ENCODE results near the gene GRK6.
"Not testable (repeated sequence)": the region's sequence is repeated elsewhere in the genome, so short reads cannot be mapped to it uniquely, and the experiment has no call there.

The GRK6 gene

DNA sequence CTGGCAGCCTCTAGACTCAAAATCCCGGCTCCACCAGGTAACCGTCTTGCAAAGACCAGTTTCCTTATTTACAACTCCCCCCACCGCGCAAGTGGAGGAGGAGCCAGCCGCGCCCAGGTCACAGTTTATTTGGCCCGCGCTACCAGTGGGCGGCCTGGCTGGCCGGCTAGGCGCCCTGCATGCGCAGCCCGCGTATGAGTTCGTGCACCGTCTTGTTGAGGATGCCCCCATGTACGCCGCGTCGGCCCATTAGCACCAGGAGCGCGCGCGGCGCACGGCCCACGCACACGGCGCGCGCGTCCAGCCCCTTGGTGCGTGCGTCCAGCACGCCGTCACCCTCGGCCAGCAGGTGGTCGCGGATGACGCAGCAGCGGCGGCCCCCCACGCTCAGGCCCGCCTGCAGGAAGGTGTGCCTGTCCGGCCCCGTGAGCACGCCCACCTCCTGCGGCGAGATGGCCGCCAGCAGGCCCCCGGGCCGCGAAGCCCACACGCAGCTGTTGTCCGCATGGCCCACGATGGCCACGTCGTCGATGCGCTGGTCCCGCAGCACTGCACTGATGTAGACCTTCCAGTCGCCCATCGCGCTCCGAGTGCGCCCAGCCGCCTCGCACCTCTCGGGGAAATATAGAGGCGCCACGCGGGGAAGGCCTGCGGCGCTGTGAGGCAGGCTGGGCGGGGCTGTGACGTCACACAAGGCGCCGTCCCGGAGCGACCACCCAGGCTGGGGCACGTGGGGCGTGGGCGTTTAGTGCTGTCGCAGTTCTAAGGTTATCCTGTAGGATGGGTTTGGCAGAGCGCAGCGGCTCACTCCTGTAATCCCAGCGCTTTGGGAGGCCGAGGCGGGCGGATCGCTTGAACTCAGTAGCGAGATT is 26.2 kb upstream of the GRK6 start, which contains the start of gene PFN3:
Gene PFN3, minus strand, starts transcription at position 665 of the 872 bp plus-strand sequence. Its CDS starts 85 bp downstream, at position 580.
- DNase-seq = no peak

DNA sequence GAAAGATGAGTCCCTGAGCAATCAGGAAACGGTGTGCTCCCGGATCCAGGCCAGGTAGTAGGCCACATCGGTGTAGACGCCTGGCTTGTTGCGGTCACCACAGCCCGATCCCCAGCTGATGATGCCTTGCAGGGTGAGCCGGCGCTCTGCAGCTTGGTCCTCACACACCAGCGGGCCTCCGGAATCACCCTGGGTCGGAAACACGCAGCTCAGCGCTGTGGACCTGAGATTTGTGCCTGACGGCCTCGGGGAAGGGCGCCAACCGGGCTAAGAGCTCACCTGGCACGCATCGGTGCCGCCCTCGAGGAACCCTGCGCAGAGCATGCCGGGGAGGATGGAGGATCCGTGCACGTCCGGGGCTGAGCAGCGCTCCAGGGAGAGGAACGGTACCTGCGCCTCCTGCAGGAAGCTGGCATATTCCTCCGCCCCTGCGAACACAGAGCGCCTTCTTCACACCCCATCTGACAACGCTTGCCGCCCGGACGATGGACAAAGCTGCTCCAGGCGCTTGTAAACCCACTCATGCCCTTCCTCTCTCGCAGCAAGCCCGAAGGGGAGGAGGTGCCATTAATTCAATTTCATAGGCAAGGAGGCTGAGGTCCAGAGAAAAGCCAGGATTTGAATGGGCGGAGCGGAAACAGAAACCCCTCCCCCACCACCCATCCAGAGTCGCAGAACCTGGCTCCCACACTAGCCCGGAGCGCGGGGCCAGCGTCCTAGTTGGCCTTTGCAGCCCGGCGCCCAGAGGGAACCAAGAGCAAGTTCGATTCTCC is 24.0 kb upstream of the GRK6 start:
- DNase-seq = peak; percentile 41 to 68 (median 58)

DNA sequence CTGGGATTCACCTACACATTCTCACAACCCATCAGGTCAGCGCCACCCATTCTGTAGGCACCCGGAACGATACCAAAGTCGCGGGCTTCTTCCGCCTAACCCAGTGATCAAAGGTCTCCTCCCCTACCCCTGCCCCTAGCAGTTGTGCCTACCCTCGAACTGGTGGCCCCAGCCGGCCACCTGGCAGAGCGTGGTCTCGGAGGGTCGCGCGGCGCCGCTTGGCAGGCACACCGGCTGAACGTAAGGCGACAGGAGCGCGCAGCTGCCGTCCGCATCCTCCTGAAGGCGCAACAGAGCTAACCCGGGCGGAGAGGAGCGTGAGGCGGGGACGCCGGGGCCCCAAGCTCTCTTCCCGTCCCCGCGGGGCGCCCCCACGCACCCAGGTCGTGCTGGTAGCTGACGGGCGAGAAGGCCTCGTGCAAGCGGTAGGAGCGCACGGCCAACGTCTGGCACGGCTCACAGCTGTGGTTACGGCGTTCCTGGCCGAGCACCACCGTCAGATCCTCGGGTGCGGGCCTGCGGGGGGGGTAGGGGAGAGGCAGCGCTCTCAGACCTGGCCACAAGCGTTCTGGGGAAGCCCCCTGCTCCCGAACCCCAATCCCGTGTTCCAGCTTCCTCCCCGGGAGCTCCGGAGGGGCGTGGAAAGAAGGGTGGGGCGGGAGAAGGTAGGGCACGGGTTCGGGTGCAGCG is 23.2 kb upstream of the GRK6 start:
- peak; percentile 45 to 64 (median 51) for DNase-seq

DNA sequence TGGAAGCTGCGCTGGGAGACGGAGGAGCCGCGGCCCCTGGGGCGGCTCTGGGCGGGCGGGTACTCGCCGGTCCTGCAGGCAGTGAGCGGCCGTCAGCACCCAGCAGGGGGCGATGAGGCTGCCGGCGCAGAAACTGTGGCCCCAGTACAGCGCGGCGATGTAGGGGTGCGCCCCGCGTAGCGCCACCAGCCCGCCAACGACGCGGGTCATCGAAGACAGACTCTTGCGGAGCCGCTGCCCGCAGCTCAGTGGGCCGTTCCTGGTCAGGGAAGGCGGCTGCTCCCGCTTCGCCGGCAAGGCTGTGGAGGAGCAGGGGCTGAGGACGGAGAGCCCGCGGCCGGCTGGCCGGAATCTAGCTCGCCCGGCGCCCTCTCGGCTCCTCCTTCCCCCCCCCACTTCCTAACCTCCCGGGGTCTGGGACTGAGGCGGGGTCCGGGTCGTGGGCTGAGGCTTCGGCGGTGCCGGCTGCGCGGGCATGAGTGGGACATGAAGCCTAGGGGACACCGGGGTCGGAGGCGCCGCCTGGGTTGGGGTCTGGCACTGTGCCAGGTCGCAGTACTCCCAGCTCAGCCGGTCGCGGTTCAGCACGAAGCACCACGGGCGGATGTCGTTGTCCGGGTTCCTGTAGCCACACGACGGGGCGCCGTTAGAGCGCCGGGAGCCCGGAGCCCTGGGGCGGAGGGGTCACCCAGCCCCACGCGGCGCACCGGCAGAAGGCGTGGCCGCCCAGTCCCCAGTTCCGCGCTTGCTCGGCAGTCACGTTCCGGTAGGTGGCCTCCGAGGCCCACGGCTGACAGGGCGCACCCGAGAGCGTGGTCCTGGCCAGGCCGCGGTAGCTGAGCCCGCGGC is 22.5 kb upstream of the GRK6 start:
- peak; percentile 75 to 86 (median 80) for DNase-seq

DNA sequence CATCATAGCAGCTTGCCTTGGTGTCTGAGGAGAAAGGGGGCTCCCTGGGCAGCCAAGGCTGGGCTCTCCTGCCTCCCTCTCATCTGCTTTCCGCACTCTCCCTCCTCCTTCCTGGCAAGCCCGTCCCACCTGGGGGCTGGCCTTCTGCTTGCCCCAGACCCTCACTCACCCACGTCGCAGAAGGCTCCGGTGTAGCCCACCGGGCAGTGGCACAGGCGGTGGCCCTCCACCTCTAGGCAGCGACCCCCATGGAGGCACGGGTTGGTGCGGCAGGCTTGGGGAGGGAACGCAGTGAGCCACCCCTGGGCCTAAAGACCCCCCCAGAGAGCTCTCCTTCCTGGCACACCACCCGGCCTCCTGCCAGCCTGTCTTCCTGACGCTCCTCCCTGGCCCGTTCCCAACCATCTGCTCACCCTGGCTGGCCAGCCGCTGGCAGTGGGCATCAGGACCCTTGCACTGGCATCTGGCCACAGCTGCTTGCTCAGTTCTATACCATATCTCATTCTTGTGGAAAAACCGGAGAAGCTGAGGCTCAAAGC is 21.8 kb upstream of the GRK6 start:
- DNase-seq = no peak

DNA sequence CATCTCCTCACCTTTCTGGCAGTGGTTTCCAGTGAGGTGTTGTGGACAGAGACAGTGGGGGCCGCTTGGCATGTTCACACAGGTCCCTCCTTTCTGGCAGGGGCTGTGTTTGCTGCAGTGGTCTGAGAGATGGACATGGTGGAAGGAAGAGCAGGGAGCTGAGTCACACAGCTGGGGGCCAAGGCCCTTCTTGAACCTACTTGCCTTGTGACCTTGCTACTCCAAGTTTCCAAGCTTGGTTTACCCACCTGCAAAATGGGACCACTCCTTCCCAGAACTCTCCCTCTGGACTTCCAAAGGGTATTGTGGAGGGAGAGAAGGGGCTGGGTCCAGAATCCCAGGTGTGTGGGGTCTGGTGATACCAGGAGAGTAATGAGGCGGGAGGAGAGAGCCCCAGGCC is 21.2 kb upstream of the GRK6 start:
- no peak for DNase-seq

DNA sequence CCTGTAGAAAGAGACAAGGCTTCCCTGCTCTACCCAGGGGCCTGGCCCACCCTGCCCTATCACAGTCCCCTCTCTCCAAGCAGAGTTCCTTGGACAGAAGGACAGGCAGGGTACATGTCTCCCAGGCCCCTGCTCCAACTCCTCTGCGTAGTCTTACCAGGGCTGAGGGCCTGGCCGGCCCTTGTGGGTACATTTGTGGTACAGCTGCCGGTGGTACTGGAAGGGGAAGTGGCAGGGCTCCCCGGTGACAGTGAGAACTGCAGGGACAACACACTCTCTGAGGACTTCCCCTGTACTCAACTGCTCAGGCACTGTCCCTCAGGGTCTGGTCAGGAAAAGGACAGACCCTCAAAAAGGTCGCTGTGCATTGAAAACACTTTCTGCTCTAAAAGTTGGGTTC is 20.7 kb upstream of the GRK6 start:
- DNase-seq = no peak

DNA sequence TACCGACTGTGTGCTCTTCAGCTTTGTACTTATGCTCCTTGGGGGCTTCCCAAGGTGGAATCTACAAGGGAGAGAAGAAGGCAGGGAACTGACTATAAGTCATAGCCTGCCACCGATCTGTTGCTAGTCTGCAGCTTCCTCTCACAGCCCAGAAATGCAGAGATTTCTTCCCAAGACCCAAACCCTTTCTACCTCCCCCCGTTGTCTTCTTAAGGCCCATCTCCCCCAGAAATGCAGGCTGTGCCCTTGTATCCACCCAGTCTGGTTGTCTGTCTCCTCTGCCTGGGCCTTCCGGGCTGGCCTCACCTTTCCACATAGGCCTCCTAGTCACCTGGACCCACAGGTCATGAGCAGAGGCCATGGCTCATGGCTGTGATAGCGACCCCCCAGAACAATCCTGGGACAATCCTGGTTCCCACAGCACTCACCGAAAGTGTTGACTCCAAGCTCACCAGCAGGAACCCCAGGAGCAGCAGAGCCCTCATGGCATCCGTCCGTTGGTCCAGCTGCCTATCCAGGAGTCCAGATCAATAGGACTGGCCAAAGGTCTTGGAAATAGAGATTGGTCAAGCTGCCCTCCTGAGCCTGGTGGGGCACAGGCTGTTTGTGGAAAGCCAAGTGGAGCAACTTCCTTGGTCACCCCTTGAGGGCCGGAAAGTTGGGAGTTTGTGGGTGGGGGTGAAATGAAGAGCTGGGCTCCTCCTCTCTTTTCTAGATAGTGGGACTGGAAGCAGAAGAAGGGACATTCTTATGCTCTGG is 17.3 kb upstream of the GRK6 start, which contains the start of gene F12:
Gene F12, minus strand, starts transcription at position 522 of the 759 bp plus-strand sequence. Its CDS starts 37 bp downstream, at position 485.
- DNase-seq = no peak

DNA sequence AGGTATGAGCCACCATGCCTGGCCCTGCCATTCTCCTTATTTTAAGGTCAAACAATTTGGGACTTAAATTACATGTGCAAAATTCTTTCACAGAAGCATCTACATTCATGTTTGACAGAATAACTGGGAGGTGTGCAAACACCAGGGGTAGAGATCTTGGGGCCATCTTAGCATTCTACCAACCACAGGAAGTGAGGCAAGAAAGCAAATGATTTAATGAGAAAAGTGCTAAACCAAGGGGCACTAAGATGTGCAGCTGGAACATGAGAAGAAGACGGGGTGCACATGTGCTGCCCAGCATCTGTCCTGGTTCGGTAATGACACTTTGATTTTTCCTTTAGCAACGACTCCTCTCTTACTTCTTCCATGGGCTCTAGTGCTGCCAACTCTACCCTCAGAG is 15.9 kb upstream of the GRK6 start:
- peak in 1 of 5 donors; percentile 35 for DNase-seq

DNA sequence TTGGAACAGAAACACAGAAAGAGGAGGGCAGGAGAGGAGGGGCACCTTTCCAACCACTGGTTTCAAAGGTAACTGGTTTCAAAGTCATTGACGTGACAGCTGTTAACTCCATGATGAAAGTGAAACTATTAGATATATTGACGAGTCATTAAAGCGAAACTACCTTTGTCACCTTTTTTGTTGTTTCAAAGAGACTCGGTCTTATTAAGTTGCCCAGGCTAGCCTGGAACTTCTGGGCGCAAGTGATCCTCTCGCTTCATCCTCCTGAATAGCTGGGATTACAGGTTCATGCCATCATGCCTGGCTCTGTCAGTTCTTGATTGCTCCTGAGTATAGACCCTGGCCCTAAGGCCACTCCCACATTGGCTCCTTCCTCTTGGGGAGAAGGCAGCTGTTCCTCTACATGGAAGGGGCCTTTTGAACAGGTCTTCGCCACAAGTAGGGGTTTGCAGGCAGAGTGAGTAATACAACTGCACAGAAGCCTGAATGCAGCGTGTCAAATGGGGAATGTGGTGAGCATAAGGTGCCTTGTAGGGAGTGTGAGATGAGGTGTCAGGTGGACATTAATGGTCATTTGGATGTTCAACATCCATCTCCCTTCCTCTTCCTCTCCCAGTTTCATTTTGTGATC is 13.8 kb upstream of the GRK6 start:
- DNase-seq = peak in 1 of 5 donors; percentile 50

DNA sequence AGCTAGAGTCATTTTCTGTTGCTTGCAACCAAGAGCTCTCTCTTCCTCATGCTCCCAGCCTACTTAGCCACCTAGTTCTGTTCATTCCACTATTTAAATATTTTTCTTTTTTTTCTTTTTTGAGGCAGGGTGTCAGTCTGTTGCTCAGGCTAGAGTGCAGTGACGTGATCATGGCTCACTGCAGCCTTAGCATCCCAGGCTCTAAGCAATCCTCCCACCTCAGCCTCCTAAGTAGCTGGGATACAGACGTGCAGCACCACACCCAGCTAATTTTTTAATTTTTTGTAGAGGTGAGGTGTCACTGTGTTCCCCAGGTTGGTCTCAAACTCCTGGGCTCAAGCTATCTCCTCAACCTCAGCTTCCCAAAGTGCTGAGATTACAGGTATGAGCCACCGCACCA is 12.0 kb upstream of the GRK6 start:
- no peak for DNase-seq

DNA sequence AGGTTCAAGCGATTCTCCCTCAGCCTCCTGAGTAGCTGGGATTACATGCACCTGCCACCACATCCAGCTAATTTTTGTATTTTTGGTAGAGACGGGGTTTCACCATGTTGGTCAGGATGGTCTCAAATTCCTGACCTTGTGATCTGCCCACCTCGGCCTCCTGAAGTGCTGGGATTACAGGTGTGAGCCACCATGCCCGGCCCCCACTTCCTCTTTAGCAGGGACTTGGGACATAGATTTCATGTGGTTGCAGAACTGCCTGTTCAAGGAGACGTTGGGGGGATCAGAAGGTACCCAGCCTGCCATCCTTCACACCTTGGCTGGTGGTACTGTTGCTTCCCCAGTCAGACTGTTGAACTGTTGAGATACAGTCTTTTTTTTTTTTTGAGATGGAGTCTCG is 9.4 kb upstream of the GRK6 start:
- not testable (repeated sequence) for DNase-seq

DNA sequence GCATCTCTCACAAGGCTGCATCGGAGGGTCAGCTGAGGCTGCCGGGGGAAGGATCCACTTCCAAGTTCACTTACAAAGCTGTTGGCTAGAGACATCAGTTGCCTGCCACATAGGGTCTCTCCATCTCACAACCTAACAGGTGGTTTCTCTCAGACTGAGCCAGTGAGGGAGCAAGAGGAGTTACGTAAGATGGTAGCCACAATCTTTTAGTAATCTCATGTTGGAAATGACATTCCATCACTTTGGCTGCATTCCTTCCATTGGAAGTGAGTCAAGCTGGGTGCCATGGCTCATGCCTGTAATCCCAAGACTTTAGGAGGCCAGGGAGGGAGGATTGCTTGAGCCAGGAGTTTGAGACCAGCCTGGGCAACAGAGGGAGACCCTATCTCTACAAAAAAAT is 7.4 kb upstream of the GRK6 start:
- DNase-seq = no peak

DNA sequence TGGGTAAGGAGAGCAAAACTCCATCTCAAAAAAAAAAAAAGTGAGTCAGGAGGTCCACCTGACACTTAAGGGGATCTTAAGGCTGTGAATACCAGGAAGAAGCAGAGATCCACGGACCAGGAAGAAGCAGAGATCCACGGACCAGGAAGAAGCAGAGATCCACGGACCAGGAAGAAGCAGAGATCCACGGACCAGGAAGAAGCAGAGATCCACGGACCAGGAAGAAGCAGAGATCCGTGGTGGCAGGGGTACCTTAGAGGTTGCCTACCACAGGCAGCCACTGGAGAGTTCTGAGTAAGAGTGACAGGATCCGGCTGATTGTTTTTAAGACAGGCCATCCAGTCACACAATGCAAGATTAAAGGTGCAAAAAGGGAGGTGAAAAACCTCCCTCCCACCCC is 6.0 kb upstream of the GRK6 start:
- DNase-seq = not testable (repeated sequence)

DNA sequence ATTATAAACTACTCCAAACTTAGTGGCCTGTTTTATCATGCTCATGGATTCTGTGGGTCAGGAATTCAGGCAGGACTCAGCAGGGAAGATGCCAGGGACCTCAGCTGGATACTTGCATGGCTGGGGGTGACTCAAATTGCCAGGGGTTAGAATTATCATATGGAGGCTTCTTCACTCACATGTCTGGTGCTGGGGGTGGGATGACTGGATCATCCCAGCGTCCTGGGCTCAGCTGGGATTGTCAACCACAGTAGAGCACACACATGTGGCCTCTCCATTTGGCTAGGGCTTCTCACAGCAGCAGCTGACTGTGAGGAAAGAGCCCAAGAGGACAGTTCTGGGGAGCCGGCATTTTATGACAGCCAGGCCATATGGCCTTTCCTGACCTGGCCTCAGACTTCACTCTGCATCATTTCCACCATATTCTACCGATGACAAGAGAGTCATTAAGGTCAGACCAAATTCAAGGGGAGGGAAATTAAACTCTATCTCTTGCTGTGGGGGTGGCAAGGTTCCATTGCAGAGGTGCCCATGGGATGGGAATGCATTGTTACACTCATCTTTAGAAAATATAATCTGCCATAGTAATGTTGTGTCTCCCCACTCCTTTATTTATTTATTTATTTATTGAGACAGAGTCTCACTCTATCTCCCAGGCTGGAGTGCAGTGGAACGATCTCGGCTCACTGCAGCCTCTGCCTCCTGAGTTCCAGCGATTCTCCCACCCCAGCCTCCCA is 5.2 kb upstream of the GRK6 start:
- no peak for DNase-seq

DNA sequence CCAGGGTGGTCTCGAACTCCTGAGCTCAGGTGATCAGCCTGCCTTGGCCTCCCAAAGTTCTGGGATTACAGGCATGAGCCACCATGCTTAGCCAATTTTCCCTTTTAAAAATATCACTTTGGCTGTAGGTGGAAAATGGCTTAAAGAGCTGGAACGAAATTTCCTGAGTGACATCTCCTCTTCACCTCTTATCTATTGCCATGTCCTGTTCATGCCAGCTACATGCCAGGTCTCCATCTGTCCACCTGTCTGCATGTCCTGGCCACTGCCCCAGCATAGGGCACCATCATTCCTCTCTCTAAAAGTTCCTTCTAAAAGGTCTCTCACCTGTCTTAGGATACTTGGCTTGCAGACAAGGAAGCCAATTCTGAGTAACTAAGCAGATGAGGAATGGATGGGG is 2.8 kb upstream of the GRK6 start:
- DNase-seq = no peak

DNA sequence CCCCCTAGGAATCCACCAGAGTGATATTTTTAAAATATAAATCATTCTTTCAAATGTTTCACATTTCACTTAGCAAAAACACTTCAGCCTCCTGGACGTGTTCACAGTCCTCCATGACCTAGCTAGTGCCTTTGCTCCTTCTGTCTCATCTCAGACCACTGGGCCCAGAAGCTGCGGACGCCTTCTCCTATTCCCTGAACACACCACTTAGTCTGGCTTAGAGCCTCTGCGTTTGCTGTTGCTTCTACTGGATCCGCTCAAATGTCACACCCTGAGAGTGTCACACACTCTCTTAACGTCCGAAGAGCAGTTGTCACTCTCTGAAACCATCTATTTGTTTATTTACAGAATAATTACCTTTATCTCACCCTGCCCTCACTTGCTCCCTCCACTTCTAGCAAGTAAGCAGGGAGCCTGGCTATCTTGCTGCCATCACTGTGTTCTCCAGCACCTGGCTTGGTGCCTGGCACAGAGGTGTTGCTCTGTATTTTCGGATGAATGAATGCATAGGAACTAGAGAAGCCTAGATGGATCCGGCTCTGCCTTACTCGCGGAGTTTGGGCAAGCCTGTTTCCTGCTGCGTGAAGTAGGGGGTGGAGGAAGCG is 1.2 kb upstream of the GRK6 start:
- no peak for DNase-seq

DNA sequence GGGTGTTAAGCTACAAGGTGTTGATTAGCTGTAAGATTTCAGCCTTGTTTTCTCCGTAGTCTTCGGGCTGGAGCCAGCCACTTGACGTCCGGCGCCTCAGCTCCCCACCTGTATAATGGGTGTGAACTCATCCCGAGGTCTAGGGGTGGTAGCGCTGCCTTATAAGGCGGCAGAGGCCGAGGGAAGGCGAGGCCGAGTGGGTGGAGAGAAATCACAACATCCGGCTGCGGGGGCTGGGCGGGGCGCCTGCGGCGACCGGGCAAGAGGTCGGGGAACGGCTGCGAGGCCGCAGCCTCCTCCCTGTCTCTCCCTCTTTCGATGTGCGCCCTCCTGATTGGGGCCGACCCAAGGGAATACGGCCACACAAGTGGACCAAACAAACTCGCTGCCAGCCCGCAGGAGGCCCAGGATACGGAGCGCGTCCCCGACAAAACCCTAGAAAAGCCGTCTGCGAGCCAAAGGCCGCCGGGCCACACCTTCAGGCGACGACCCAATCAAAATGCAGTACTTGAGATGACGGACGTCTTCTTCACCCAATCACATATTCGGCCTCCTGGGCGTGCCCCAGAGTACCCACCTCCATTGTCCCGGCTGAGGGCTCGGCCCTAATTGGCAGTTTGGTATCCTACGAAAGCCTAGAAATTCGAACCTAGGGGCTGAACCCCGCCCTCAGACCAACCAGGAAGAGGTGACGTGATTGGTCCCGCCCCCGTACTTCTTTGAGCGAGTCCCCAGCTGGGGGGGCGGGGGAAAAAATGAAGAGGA is 493 bp upstream of the GRK6 start:
- peak; percentile 98 to 100 (median 99) for DNase-seq
